Measurements from ENCODE around the gene WASF2. TPM values are rescaled to one million over a fixed set of nuclear protein-coding genes. Genes with fewer than 3 reads are reported as not detected.
"Not testable (repeated sequence)": the region's sequence is repeated elsewhere in the genome, so short reads cannot be mapped to it uniquely, and the experiment has no call there.

The WASF2 gene
- polyA plus RNA-seq, 3 donors: 29.9 to 51.7 (median 41.3) TPM

GRCh38 chr1:27393641-27394281 is 96.2 kb downstream of the WASF2 start:
- WGBS, 3 donors: 92 to 96% (median 95%) methylated on average over 16 to 18 of the region's 18 CpGs
- no peak overlapping the region for H3K27ac ChIP-seq (ENCODE audit: low read depth, low read length)

GRCh38 chr1:27392778-27393635 is 97.0 kb downstream of the WASF2 start:
- H3K27ac ChIP-seq (ENCODE audit: low read depth, low read length): no peak overlapping the region
- 38 to 43% (median 41%) methylated on average over 27 to 30 of the region's 30 CpGs for WGBS, 3 donors

GRCh38 chr1:27392096-27392777 is 97.7 kb downstream of the WASF2 start, which contains the start of gene GPR3:
GPR3 (plus strand) TSS chr1:27392622; CDS start chr1:27393799, 1,177 bp downstream.
- 2% methylated on average over 59 to 69 of the region's 69 CpGs for WGBS, 3 donors
- no peak within 1 kb of the TSS for H3K27ac ChIP-seq (ENCODE audit: low read depth, low read length)

GRCh38 chr1:27391511-27392095 is 98.4 kb downstream of the WASF2 start:
- H3K27ac ChIP-seq (ENCODE audit: low read depth, low read length): no peak overlapping the region
- 3 to 10% (median 7%) methylated on average over 13 of the region's 13 CpGs for WGBS, 3 donors

GRCh38 chr1:27388337-27389005 is 101.5 kb downstream of the WASF2 start:
- H3K27ac ChIP-seq (ENCODE audit: low read depth, low read length): no peak overlapping the region
- 35 to 41% (median 41%) methylated on average over 5 of the region's 5 CpGs for whole genome bisulfite sequencing, 3 donors

- not testable (repeated sequence) for H3K27ac ChIP-seq (ENCODE audit: low read depth, low read length)
- WGBS, 3 donors: 88 to 95% (median 90%) methylated on average over 3 of the region's 3 CpGs
Measured at GRCh38 chr1:27384797-27385196, 105.2 kb downstream of the WASF2 start.

- no peak overlapping the region for H3K27ac ChIP-seq (ENCODE audit: low read depth, low read length)
- WGBS, 3 donors: 84 to 91% (median 87%) methylated on average over 12 to 13 of the region's 13 CpGs
Measured at GRCh38 chr1:27383661-27384060, 106.3 kb downstream of the WASF2 start.

GRCh38 chr1:27383039-27383605 is 106.8 kb downstream of the WASF2 start, which contains the start of gene CD164L2:
CD164L2 (minus strand) TSS chr1:27383333; CDS start chr1:27383239, 94 bp downstream.
- no peak within 1 kb of the TSS for H3K27ac ChIP-seq (ENCODE audit: low read depth, low read length)
- WGBS, 3 donors: 15 to 28% (median 20%) methylated on average over 30 to 43 of the region's 43 CpGs

GRCh38 chr1:27381969-27382762 is 107.8 kb downstream of the WASF2 start:
- no peak overlapping the region for H3K27ac ChIP-seq (ENCODE audit: low read depth, low read length)
- WGBS, 3 donors: 79 to 82% (median 80%) methylated on average over 16 to 18 of the region's 18 CpGs

GRCh38 chr1:27380766-27381733 is 108.9 kb downstream of the WASF2 start:
- H3K27ac ChIP-seq (ENCODE audit: low read depth, low read length): no peak overlapping the region
- WGBS, 3 donors: 74 to 83% (median 82%) methylated on average over 12 of the region's 12 CpGs

- H3K27ac ChIP-seq (ENCODE audit: low read depth, low read length): no peak overlapping the region
- 82 to 91% (median 85%) methylated on average over 4 of the region's 4 CpGs for WGBS, 3 donors
Measured at GRCh38 chr1:27380224-27380623, 109.7 kb downstream of the WASF2 start.

- H3K27ac ChIP-seq (ENCODE audit: low read depth, low read length): no peak overlapping the region
- WGBS, 3 donors: 79 to 84% (median 82%) methylated on average over 11 of the region's 11 CpGs
Measured at GRCh38 chr1:27379564-27380122, 110.3 kb downstream of the WASF2 start.

- 79 to 88% (median 83%) methylated on average over 10 to 12 of the region's 12 CpGs for WGBS, 3 donors
- no peak overlapping the region for H3K27ac ChIP-seq (ENCODE audit: low read depth, low read length)
Measured at GRCh38 chr1:27377760-27378495, 112.0 kb downstream of the WASF2 start.

- 67 to 84% (median 76%) methylated on average over 4 of the region's 4 CpGs for WGBS, 3 donors
- no peak within 1 kb of the TSS for H3K27ac ChIP-seq (ENCODE audit: low read depth, low read length)
Measured at GRCh38 chr1:27374362-27375086, 115.4 kb downstream of the WASF2 start, which contains the start of gene FCN3. FCN3 (minus strand) TSS chr1:27374824; CDS start chr1:27374818, 6 bp downstream.

Data from adipose tissue (tissue), 3 donors.